WTC11 (cell line): ENCODE measurements around the gene METTL24. TPM values are rescaled to one million over a fixed set of nuclear protein-coding genes. Genes with fewer than 3 reads are reported as not detected.

Experiments
- ATAC-seq: fragments of 200-7000 bp; cut with Tn5 transposase; 2 replicates; pipeline ENCODE4 v1.10.0; 2021; ENCODE audit warnings: mild to moderate bottlenecking, moderate library complexity
- CTCF ChIA-PET: fragments of 300-600 bp; sonication (Branson Sonifier 250); formaldehyde crosslinking; loops from one replicate; lab custom pipeline; 2021; ENCODE audit warnings: antibody characterized with exemption; lab: Charles Lee
- POLR2A ChIA-PET: fragments of 350-600 bp; sonication (Branson Sonifier 250); formaldehyde crosslinking; loops from one replicate; lab custom pipeline; 2021; ENCODE audit warnings: antibody characterized with exemption; lab: Charles Lee
- DNase-seq: peaks from one replicate; pipeline ENCODE4 v3.0.0; 2021; ENCODE audit warnings: low spot score
- H3K27ac Mint-ChIP-seq: 2 replicates; pipeline ENCODE4 v1.8.0; 2021; ENCODE audit warnings: mixed read lengths
- H3K27me3 Mint-ChIP-seq: 2 replicates; pipeline ENCODE4 v1.8.0; 2021; ENCODE audit warnings: low read depth, mild to moderate bottlenecking, moderate library complexity, mixed read lengths
- H3K36me3 Mint-ChIP-seq: 2 replicates; pipeline ENCODE4 v1.8.0; 2021; ENCODE audit warnings: mixed read lengths
- H3K4me1 Mint-ChIP-seq: 2 replicates; pipeline ENCODE4 v1.8.0; 2022; ENCODE audit warnings: mixed read lengths
- H3K4me3 Mint-ChIP-seq: 2 replicates; pipeline ENCODE4 v1.8.0; 2021; ENCODE audit warnings: mild to moderate bottlenecking, moderate library complexity, mixed read lengths
- H3K9me3 Mint-ChIP-seq: 2 replicates; pipeline ENCODE4 v1.8.0; 2021; ENCODE audit warnings: mixed read lengths
- AR ChIP-seq: fragments of 250-450 bp; sonication (Bioruptor Pico); IDR thresholded peaks from 2 replicates; pipeline ENCODE4 v1.9.0; 2021; ENCODE audit warnings: mild to moderate bottlenecking
- E2F1 ChIP-seq: sonication (generic); formaldehyde crosslinking; IDR thresholded peaks from 2 replicates; pipeline ENCODE4 v1.8.0; 2022; ENCODE audit warnings: mild to moderate bottlenecking, missing genetic modification reagents
- ELF4 ChIP-seq: sonication (generic); formaldehyde crosslinking; IDR thresholded peaks from 2 replicates; pipeline ENCODE4 v1.8.1; 2022; ENCODE audit warnings: low read depth, mild to moderate bottlenecking, moderate library complexity, missing genetic modification reagents
- FOXJ3 ChIP-seq: sonication (generic); formaldehyde crosslinking; IDR thresholded peaks from 2 replicates; pipeline ENCODE4 v1.9.0; 2021; ENCODE audit warnings: missing genetic modification reagents, mild to moderate bottlenecking, borderline replicate concordance
- NFE2L1 ChIP-seq: sonication (generic); formaldehyde crosslinking; IDR thresholded peaks from 2 replicates; pipeline ENCODE4 v1.8.1; 2023; ENCODE audit warnings: missing genetic modification reagents
- NR2C2 ChIP-seq: sonication (generic); formaldehyde crosslinking; IDR thresholded peaks from 2 replicates; pipeline ENCODE4 v1.8.0; 2022; ENCODE audit warnings: mild to moderate bottlenecking, missing genetic modification reagents
- RORB ChIP-seq: fragments of 250-450 bp; sonication (Bioruptor Pico); IDR thresholded peaks from 2 replicates; pipeline ENCODE4 v1.9.0; 2021; ENCODE audit warnings: mild to moderate bottlenecking
- TEAD4 ChIP-seq: sonication (generic); formaldehyde crosslinking; IDR thresholded peaks from 2 replicates; pipeline ENCODE4 v1.8.0; 2022; ENCODE audit warnings: mild to moderate bottlenecking, missing genetic modification reagents
- TP53 ChIP-seq: sonication (generic); formaldehyde crosslinking; IDR thresholded peaks from 2 replicates; pipeline ENCODE4 v1.8.1; 2023; ENCODE audit warnings: mild to moderate bottlenecking, missing genetic modification reagents
- ZMAT4 ChIP-seq: fragments of 250-450 bp; sonication (Bioruptor Pico); IDR thresholded peaks from 2 replicates; pipeline ENCODE4 v1.9.0; 2021; ENCODE audit warnings: mild to moderate bottlenecking
- ZNF121 ChIP-seq: sonication (generic); formaldehyde crosslinking; IDR thresholded peaks from 2 replicates; pipeline ENCODE4 v1.8.0; 2023; ENCODE audit warnings: missing genetic modification reagents
- total RNA-seq: library from RNA; stranded (reverse); gene quantifications from 3 replicates; pipeline ENCODE4 v1.2.3, GENCODE V29; 2021

The METTL24 gene
- total RNA-seq, 1 experiment from 2014 or later: 0.31 TPM

- ATAC-seq (peak; percentile 20; the same call in 1 of the 2 replicates), DNase-seq (no peak)
- ChIA-PET POLR2A (no interaction called here), CTCF (interaction anchor here (0.9 kb wide), 1 partner anchor 360 kb away, joined by 3 read pairs; no protein-coding TSS in a partner anchor)
- Mint-ChIP-seq H3K9me3 (no peaks in the 10 kb centered on the region), H3K4me3 (no peak overlapping the region), H3K27me3 (no peaks in the 10 kb centered on the region), H3K36me3 (no peaks in the 10 kb centered on the region), H3K4me1 (no peaks in the 10 kb centered on the region; the same call in 1 of the 2 replicates), H3K27ac (no peak overlapping the region)
- no peak for TF ChIP-seq ELF4 (CRISPR knock-in tag)
Observed at GRCh38 chr6:110399219-110400071, 41.3 kb upstream of the METTL24 start.

- Mint-ChIP-seq H3K4me1 (no peaks in the 10 kb centered on the region; the same call in 1 of the 2 replicates), H3K4me3 (no peak overlapping the region), H3K27me3 (no peaks in the 10 kb centered on the region), H3K9me3 (no peaks in the 10 kb centered on the region)
- DNase-seq: no peak
- POLR2A ChIA-PET: no interaction called here
- no peak for TF ChIP-seq ZMAT4 (CRISPR knock-in tag)
- TF ChIP-seq RORB: no peak
- TF ChIP-seq NFE2L1 (CRISPR knock-in tag): no peak
- TF ChIP-seq ZNF121 (CRISPR knock-in tag): no peak
- TF ChIP-seq, all 79 proteins: peak for 0
- ATAC-seq: no peak
- Mint-ChIP-seq H3K27ac (no peak overlapping the region), H3K36me3 (no peaks in the 10 kb centered on the region)
- CTCF ChIA-PET: interaction anchor here (0.9 kb wide), 1 partner anchor 359 kb away, joined by 3 read pairs; no protein-coding TSS in a partner anchor
Observed at GRCh38 chr6:110398778-110399177, 40.6 kb upstream of the METTL24 start.

GRCh38 chr6:110395221-110395620, 37.1 kb upstream of the METTL24 start:
- DNase-seq: no peak
- Mint-ChIP-seq H3K27ac (no peak overlapping the region), H3K36me3 (no peaks in the 10 kb centered on the region), H3K4me3 (no peak overlapping the region), H3K27me3 (no peaks in the 10 kb centered on the region), H3K4me1 (no peaks in the 10 kb centered on the region), H3K9me3 (no peaks in the 10 kb centered on the region)
- no peak for ATAC-seq
- ChIA-PET CTCF (no interaction called here), POLR2A (no interaction called here)
- no peak for TF ChIP-seq E2F1 (CRISPR knock-in tag)
- no peak for TF ChIP-seq AR

- H3K4me1 Mint-ChIP-seq: no peaks in the 10 kb centered on the region
- no peak for ATAC-seq
- POLR2A ChIA-PET: no interaction called here
- no peak overlapping the region for H3K4me3 Mint-ChIP-seq
- H3K27me3 Mint-ChIP-seq: no peaks in the 10 kb centered on the region
- no peak overlapping the region for H3K27ac Mint-ChIP-seq
- no peaks in the 10 kb centered on the region for H3K36me3 Mint-ChIP-seq
- no peaks in the 10 kb centered on the region for H3K9me3 Mint-ChIP-seq
- TF ChIP-seq TEAD4 (CRISPR knock-in tag) (no peak), NR2C2 (CRISPR knock-in tag) (no peak), FOXJ3 (CRISPR knock-in tag) (no peak), TP53 (CRISPR knock-in tag) (no peak)
- TF ChIP-seq, all 79 proteins: peak for 0
- no peak for DNase-seq
- CTCF ChIA-PET: interaction anchor here (2.0 kb wide), 1 partner anchor 355 kb away, joined by 16 read pairs; no protein-coding TSS in a partner anchor
Observed at GRCh38 chr6:110394409-110394808, 36.3 kb upstream of the METTL24 start.
